Thoracic aorta (tissue), 2 donors: ENCODE results near the gene SVOP. TPM values are rescaled to one million over a fixed set of nuclear protein-coding genes. Genes with fewer than 3 reads are reported as not detected.

ENCODE experiments used
- ATAC-seq: fragments of 150-250 bp; one replicate; pipeline ENCODE4 v1.8.0; 2017; ENCODE audit warnings: low read depth; ENCODE audit not compliant: insufficient number of reproducible peaks, low FRiP score
- DNase-seq: peaks from one replicate; pipeline ENCODE4 v3.0.0-alpha.2; 2020; ENCODE audit warnings: low spot score
- H3K27ac ChIP-seq, 2 donors: fragments of 200-600 bp; sonication (generic); 1 replicate in 1 of 2; 2 replicates in 1 of 2; pipeline ENCODE4 v1.5.1; 2016; ENCODE audit warnings: mild to moderate bottlenecking in 2 of 2, moderate library complexity in 2 of 2
- H3K27me3 ChIP-seq: fragments of 200-600 bp; sonication (generic); replicated peaks from 2 replicates; pipeline ENCODE4 v1.6.0; 2016; ENCODE audit warnings: mild to moderate bottlenecking; ENCODE audit not compliant: insufficient read depth
- H3K36me3 ChIP-seq: fragments of 200-600 bp; sonication (generic); one replicate; pipeline ENCODE4 v1.5.1; 2016
- H3K4me1 ChIP-seq, 2 donors: fragments of 200-600 bp; sonication (generic); 1 replicate in 1 of 2; 2 replicates in 1 of 2; pipeline versions ENCODE4 v1.5.1 to v1.6.0; 2016; ENCODE audit warnings: low read depth in 2 of 2, mild to moderate bottlenecking in 1 of 2; ENCODE audit not compliant: control insufficient read depth in 1 of 2
- H3K4me3 ChIP-seq: fragments of 200-600 bp; sonication (generic); 2 replicates; pipeline ENCODE4 v1.5.1; 2016; ENCODE audit warnings: mild to moderate bottlenecking
- H3K9me3 ChIP-seq: fragments of 200-600 bp; sonication (generic); 2 replicates; pipeline ENCODE4 v1.5.1; 2016
- total RNA-seq, 2 donors: library from RNA; depleted of rRNA; stranded (reverse); fragments of >200 nt; gene quantifications; one replicate each; pipeline versions ENCODE4 v1.1.0 to v1.2.3, GENCODE V29; 2016
- TF ChIP-seq, protein P1 (sequence below): fragments of 200-600 bp; sonication (generic); IDR thresholded peaks from one replicate; pipeline ENCODE4 v1.5.1; 2019; ENCODE audit warnings: antibody characterized with exemption

The SVOP gene
- total RNA-seq, 2 donors from 2014 or later: not detected

DNA sequence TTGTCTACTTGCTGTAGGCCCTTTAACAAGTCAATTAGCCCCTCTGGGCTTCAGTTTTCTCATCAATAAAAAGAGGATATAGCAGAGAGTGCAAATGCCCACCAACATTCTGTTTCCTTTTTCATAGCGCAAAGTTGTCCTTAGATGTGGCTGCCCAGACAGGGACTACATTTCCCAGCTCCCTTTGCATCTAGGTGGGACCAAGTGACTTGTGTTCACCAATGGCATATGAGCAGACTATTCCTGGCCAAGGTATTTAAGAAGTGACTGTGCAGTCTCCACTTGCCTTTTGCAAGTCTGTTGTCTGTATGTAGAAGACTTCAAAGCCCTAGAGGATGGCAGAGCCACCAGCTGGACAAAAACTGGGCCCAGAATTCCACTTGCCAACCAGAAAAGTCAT lies 81.3 kb downstream of the SVOP start:
- Histone ChIP-seq H3K4me1 (no peaks in the 10 kb centered on the region), H3K9me3 (no peaks in the 10 kb centered on the region), H3K36me3 (no peaks in the 10 kb centered on the region), H3K27me3 (no peaks in the 10 kb centered on the region), H3K4me3 (no peak overlapping the region), H3K27ac (no peak overlapping the region)
- no peak for ATAC-seq
- no peak for DNase-seq
- TF ChIP-seq, protein P1, sequence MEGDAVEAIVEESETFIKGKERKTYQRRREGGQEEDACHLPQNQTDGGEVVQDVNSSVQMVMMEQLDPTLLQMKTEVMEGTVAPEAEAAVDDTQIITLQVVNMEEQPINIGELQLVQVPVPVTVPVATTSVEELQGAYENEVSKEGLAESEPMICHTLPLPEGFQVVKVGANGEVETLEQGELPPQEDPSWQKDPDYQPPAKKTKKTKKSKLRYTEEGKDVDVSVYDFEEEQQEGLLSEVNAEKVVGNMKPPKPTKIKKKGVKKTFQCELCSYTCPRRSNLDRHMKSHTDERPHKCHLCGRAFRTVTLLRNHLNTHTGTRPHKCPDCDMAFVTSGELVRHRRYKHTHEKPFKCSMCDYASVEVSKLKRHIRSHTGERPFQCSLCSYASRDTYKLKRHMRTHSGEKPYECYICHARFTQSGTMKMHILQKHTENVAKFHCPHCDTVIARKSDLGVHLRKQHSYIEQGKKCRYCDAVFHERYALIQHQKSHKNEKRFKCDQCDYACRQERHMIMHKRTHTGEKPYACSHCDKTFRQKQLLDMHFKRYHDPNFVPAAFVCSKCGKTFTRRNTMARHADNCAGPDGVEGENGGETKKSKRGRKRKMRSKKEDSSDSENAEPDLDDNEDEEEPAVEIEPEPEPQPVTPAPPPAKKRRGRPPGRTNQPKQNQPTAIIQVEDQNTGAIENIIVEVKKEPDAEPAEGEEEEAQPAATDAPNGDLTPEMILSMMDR: no peak

DNA sequence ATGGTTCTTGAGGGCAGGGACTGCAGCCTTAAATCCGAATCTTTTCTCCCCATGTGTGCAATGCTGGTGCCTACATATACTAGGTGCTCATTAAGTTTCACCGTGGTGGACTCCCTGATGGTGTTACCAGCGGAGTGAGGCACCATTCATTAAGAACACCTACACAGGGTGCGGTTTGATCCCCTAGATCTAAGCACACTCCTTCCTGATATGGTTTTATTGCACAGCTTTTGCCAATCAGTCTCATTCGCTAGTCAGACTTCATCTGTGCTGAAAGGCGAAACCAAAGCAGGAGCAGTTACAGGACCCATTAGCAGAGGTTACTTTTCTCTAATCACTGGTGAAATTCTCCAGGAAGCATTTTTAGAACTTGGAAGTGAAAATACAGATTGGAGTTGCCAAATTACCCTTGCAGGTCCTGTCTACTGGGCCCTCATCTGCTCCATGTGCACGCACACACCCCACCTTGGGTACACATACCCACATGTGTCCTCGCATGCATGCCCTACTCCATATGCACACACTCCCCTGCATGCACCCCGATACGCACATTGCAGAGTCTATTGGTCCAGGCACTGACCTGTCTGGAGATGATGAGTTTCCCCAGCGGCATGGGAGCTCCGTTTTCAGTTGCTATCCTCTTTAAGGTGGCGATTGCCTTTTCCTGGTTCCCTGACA lies 82.5 kb downstream of the SVOP start:
- no peak for ATAC-seq
- Histone ChIP-seq H3K4me1 (no peaks in the 10 kb centered on the region), H3K27me3 (no peaks in the 10 kb centered on the region), H3K27ac (no peak overlapping the region), H3K36me3 (no peaks in the 10 kb centered on the region), H3K4me3 (no peak overlapping the region), H3K9me3 (no peaks in the 10 kb centered on the region)
- TF ChIP-seq, protein P1: no peak
- no peak for DNase-seq

GRCh38 chr12:108935159-108935763 lies 85.6 kb downstream of the SVOP start:
- H3K9me3 ChIP-seq: no peaks in the 10 kb centered on the region

DNA sequence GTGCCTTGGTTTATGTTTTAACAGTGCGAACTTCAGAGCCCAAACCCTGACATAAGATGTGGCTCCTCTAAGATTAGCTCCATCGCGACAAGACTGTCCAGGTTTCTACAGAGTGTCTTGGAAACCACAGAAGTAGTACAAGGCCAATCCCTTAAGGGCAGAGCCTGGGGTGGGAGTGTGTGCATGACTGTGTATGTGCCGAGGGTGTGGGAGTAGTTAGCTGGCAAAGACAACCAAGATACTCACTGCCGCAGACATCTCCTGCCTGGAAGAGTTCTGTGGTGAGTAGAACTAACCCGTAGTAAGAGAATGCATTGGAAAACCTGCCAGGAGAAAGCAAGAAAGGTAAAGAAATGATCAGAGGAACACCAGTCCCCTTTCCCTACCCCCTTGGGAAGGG lies 86.9 kb downstream of the SVOP start:
- TF ChIP-seq, protein P1: no peak
- no peaks in the 10 kb centered on the region for H3K9me3 ChIP-seq
- H3K4me1 ChIP-seq: no peaks in the 10 kb centered on the region
- H3K27ac ChIP-seq: no peak overlapping the region
- ATAC-seq (no peak), DNase-seq (no peak)
- H3K4me3 ChIP-seq: no peak overlapping the region
- no peaks in the 10 kb centered on the region for H3K36me3 ChIP-seq
- no peaks in the 10 kb centered on the region for H3K27me3 ChIP-seq

More at GRCh38 chr12:108935159-108935763, 85.6 kb downstream of the SVOP start:
- Histone ChIP-seq H3K36me3 (no peaks in the 10 kb centered on the region), H3K27me3 (no peaks in the 10 kb centered on the region), H3K4me1 (no peaks in the 10 kb centered on the region), H3K27ac (no peak overlapping the region), H3K4me3 (no peak overlapping the region)
- DNase-seq (no peak), ATAC-seq (no peak)
- TF ChIP-seq, protein P1: no peak

DNA sequence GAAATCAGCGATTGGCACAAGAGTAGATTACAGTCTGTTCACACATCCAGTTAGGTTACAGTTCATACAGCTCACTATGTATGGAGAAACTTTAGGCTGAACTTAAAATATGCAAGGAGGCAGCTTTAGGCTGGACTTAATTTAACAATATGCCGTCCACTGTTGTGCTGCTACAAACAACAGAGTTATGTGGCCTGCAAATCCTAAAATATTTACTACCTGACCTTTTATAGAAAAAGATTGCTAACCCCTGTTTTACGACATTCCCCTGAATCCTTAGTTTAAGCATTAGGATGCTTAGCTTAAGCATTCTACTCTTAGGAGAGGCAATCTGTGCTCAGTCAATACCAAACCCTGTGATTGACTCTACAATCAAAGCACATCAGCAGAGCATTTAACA lies 90.1 kb downstream of the SVOP start:
- no peak overlapping the region for H3K27ac ChIP-seq
- ATAC-seq (no peak), DNase-seq (no peak)
- no peaks in the 10 kb centered on the region for H3K4me1 ChIP-seq
- H3K4me3 ChIP-seq: no peak overlapping the region
- TF ChIP-seq, protein P1: no peak
- H3K9me3 ChIP-seq: no peaks in the 10 kb centered on the region
- H3K27me3 ChIP-seq: no peaks in the 10 kb centered on the region
- no peaks in the 10 kb centered on the region for H3K36me3 ChIP-seq
